K562 (cell line): Measurements from ENCODE around the gene GATA2. TPM values are rescaled to one million over a fixed set of nuclear protein-coding genes. Genes with fewer than 3 reads are reported as not detected.
A peak's percentile ranks its signal among the peaks of the same experiment; 100 is the strongest.

ENCODE experiments used
- E2F1 ChIP-seq: sonication (generic); formaldehyde crosslinking; IDR thresholded peaks from 2 replicates; pipeline ENCODE4 v1.8.1; 2023; ENCODE audit warnings: mild to moderate bottlenecking, missing genetic modification reagents, moderate library complexity
- ESRRB ChIP-seq: fragments of 250-450 bp; sonication (Bioruptor Pico); IDR thresholded peaks from 2 replicates; pipeline ENCODE4 v1.5.0; 2020; ENCODE audit warnings: mild to moderate bottlenecking, moderate library complexity, borderline replicate concordance
- FOXK1 ChIP-seq: sonication (generic); formaldehyde crosslinking; IDR thresholded peaks from 2 replicates; pipeline ENCODE4 v1.8.0; 2022; ENCODE audit warnings: missing genetic modification reagents, mild to moderate bottlenecking, borderline replicate concordance
- GTF2E2 ChIP-seq: fragments of 200-800 bp; sonication (Bioruptor generic); IDR thresholded peaks from 2 replicates; pipeline ENCODE4 v1.6.1; 2016; ENCODE audit warnings: missing genetic modification characterization, missing compliant biosample characterization
- HDAC8 ChIP-seq: fragments of 450-650 bp; IDR thresholded peaks from 2 replicates; pipeline ENCODE4 v1.6.1; 2016; ENCODE audit warnings: mild to moderate bottlenecking, missing genetic modification characterization, moderate library complexity, missing compliant biosample characterization
- HNRNPL ChIP-seq: fragments of 200-400 bp; formaldehyde crosslinking; IDR thresholded peaks from 2 replicates; pipeline ENCODE4 v1.6.1; 2017; ENCODE audit warnings: low read depth, mild to moderate bottlenecking, low read length
- KDM2B ChIP-seq: fragments of 250-450 bp; sonication (Bioruptor Pico); IDR thresholded peaks from 2 replicates; pipeline ENCODE4 v1.8.0; 2021; ENCODE audit warnings: mild to moderate bottlenecking, moderate library complexity
- NCOA1 ChIP-seq: fragments of 450-650 bp; IDR thresholded peaks from 2 replicates; pipeline ENCODE4 v1.6.1; 2016; ENCODE audit warnings: low read depth
- NFE2 ChIP-seq: IDR thresholded peaks from 2 replicates; pipeline ENCODE4 v1.6.1; 2014; ENCODE audit warnings: antibody characterized with exemption, low read depth
- PHB2 ChIP-seq: fragments of 450-650 bp; IDR thresholded peaks from 2 replicates; pipeline ENCODE4 v1.6.1; 2017; ENCODE audit warnings: low read depth
- PRMT5 ChIP-seq: sonication (generic); formaldehyde crosslinking; IDR thresholded peaks from 2 replicates; pipeline ENCODE4 v1.5.0; 2020; ENCODE audit warnings: missing genetic modification reagents
- TCFL5 ChIP-seq: fragments of 250-450 bp; sonication (Bioruptor Pico); conservative IDR thresholded peaks from 2 replicates; pipeline ENCODE4 v1.6.1; 2021; ENCODE audit warnings: mild to moderate bottlenecking, moderate library complexity, matching md5 sums
- ZNF175 ChIP-seq: fragments of 200-800 bp; sonication (Bioruptor generic); IDR thresholded peaks from 2 replicates; pipeline ENCODE4 v1.6.1; 2016; ENCODE audit warnings: low read depth, mild to moderate bottlenecking, missing genetic modification characterization, missing compliant biosample characterization
- ZNF224 ChIP-seq: sonication (generic); formaldehyde crosslinking; IDR thresholded peaks from 2 replicates; pipeline ENCODE4 v1.8.0; 2022; ENCODE audit warnings: mild to moderate bottlenecking, missing genetic modification reagents
- ZNF395 ChIP-seq: fragments of 200-800 bp; sonication (Bioruptor generic); IDR thresholded peaks from 2 replicates; pipeline ENCODE4 v1.6.1; 2017; ENCODE audit warnings: missing genetic modification characterization, missing compliant biosample characterization
- ZNF592 ChIP-seq: fragments of 450-650 bp; IDR thresholded peaks from 2 replicates; pipeline ENCODE4 v1.6.1; 2017; ENCODE audit warnings: antibody characterized with exemption, mild to moderate bottlenecking
- polyA plus RNA-seq, 8 experiments: library from polyadenylated mRNA; depleted of rRNA in 4 of 8; stranded (reverse) in 5 of 8; unstranded in 3 of 8; fragments of >200 nt; fragmentation: Nextera tagmentation in 2 of 8; fragmentation: Illumina TruSeq in 1 of 8; extraction: Ambion mirVana in 2 of 8; extraction: Trizol in 1 of 8; gene quantifications; 2 replicates each; pipeline versions ENCODE4 v1.2.1 to v1.2.3, GENCODE V29; 2011 to 2014; ENCODE audit warnings: inconsistent platforms in 1 of 8, missing spikeins in 1 of 8
- total RNA-seq, 7 experiments: library from RNA; depleted of rRNA in 6 of 7; stranded (reverse); fragments of >200 nt in 6 of 7; fragmentation: Illumina TruSeq in 2 of 7; extraction: Trizol in 2 of 7; gene quantifications; 2 replicates each; pipeline versions ENCODE4 v1.2.1 to v1.2.3, GENCODE V29; 2011 to 2021; ENCODE audit warnings: low replicate concordance in 1 of 7
- TF ChIP-seq, protein P1 (sequence below): sonication (generic); formaldehyde crosslinking; IDR thresholded peaks from 2 replicates; pipeline ENCODE4 v1.8.1; 2023; ENCODE audit warnings: mild to moderate bottlenecking, missing genetic modification reagents
- TF ChIP-seq, protein P2 (sequence below): fragments of 450-650 bp; IDR thresholded peaks from 2 replicates; pipeline ENCODE4 v1.6.1; 2016; ENCODE audit warnings: missing biosample characterization, missing genetic modification characterization

Gene GATA2
- total and polyA plus RNA-seq, 9 of the 15 experiments (the other 6 are each of a cell fraction or from before 2014, with no cell fraction given) = 8.5 to 218 (median 50.8) TPM

GRCh38 chr3:128497305-128498126 lies 4.5 kb upstream of the GATA2 start (continued):
- no peak for TF ChIP-seq TCFL5 (CRISPR knock-in tag)
- no peak for TF ChIP-seq NCOA1
- TF ChIP-seq, protein P1, sequence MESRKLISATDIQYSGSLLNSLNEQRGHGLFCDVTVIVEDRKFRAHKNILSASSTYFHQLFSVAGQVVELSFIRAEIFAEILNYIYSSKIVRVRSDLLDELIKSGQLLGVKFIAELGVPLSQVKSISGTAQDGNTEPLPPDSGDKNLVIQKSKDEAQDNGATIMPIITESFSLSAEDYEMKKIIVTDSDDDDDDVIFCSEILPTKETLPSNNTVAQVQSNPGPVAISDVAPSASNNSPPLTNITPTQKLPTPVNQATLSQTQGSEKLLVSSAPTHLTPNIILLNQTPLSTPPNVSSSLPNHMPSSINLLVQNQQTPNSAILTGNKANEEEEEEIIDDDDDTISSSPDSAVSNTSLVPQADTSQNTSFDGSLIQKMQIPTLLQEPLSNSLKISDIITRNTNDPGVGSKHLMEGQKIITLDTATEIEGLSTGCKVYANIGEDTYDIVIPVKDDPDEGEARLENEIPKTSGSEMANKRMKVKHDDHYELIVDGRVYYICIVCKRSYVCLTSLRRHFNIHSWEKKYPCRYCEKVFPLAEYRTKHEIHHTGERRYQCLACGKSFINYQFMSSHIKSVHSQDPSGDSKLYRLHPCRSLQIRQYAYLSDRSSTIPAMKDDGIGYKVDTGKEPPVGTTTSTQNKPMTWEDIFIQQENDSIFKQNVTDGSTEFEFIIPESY (CRISPR knock-in tag) = 0 out of 2 replicates have a peak, but pooled peaks have one; percentile 8
- TF ChIP-seq ZNF395 = peak; percentile 86; the same call in 1 of the 2 replicates
- no peak for TF ChIP-seq ZNF175
- no peak for TF ChIP-seq PRMT5 (CRISPR knock-in tag)
- peak; percentile 73; the same call in 1 of the 2 replicates for TF ChIP-seq E2F1 (CRISPR knock-in tag)
- TF ChIP-seq, protein P2, sequence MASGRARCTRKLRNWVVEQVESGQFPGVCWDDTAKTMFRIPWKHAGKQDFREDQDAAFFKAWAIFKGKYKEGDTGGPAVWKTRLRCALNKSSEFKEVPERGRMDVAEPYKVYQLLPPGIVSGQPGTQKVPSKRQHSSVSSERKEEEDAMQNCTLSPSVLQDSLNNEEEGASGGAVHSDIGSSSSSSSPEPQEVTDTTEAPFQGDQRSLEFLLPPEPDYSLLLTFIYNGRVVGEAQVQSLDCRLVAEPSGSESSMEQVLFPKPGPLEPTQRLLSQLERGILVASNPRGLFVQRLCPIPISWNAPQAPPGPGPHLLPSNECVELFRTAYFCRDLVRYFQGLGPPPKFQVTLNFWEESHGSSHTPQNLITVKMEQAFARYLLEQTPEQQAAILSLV (tag) = no peak
- no peak for TF ChIP-seq ESRRB (CRISPR knock-in tag)
- TF ChIP-seq FOXK1 (CRISPR knock-in tag) = no peak
- no peak for TF ChIP-seq ZNF592
- TF ChIP-seq HNRNPL = no peak
- TF ChIP-seq KDM2B (CRISPR knock-in tag) = 0 out of 2 replicates have a peak, but pooled peaks have one; percentile 5
- TF ChIP-seq NFE2 = no peak
- TF ChIP-seq GTF2E2 (tag) = no peak
- TF ChIP-seq ZNF224 (CRISPR knock-in tag) = no peak
- TF ChIP-seq HDAC8 = no peak
- no peak for TF ChIP-seq PHB2
